Suprapubic skin (tissue), 4 donors: Measurements from ENCODE around the gene TMOD1.

Source experiments
- CTCF ChIP-seq, 2 donors: fragments of 200-600 bp in 1 of 2; fragments of 450-650 bp in 1 of 2; sonication (generic) in 1 of 2; IDR thresholded peaks; one replicate each; pipeline ENCODE4 v1.5.1; 2016 to 2019; ENCODE audit warnings: antibody characterized with exemption in 2 of 2, mild to moderate bottlenecking in 1 of 2, moderate library complexity in 1 of 2
- POLR2A ChIP-seq, 2 donors: fragments of 450-650 bp; IDR thresholded peaks; one replicate each; pipeline ENCODE4 v1.6.1; 2017; ENCODE audit warnings: antibody characterized with exemption in 2 of 2, mild to moderate bottlenecking in 2 of 2, moderate library complexity in 2 of 2
- POLR2AphosphoS5 ChIP-seq, 3 donors: sonication (generic); formaldehyde crosslinking; IDR thresholded peaks; one replicate each; pipeline ENCODE4 v1.6.1; 2017; ENCODE audit warnings: antibody characterized with exemption in 3 of 3

- TF ChIP-seq CTCF (IDR thresholded peaks at IDR 0.05) (no peak), POLR2A (IDR thresholded peaks at IDR 0.05) (no peak), POLR2AphosphoS5 (IDR thresholded peaks at IDR 0.05) (no peak)
These were observed 431 bp downstream of the TMOD1 start for GRCh38 chr9:97501972-97502221.
